PC-9 (cell line): Measurements from ENCODE around the gene PHLPP1. TPM values are rescaled to one million over a fixed set of nuclear protein-coding genes. Genes with fewer than 3 reads are reported as not detected.

ENCODE experiments used
- BruUV-seq: library from RNA; stranded (reverse); fragments of 400-500 nt; replicated peaks from 2 replicates; lab custom pipeline; 2021; lab: Mats Ljungman, UMichigan
- CTCF ChIA-PET: fragments of 300-600 bp; sonication (Branson Sonifier 250); formaldehyde crosslinking; loops from one replicate; lab custom pipeline; 2022; ENCODE audit warnings: antibody characterized with exemption; lab: Charles Lee
- POLR2A ChIA-PET: fragments of 300-600 bp; sonication (Branson Sonifier 250); formaldehyde crosslinking; loops from one replicate; lab custom pipeline; 2022; ENCODE audit warnings: antibody characterized with exemption; ENCODE audit not compliant: unreplicated experiment; lab: Charles Lee
- DNase-seq, 2 experiments: peaks; one replicate each; pipeline versions ENCODE4 v3.0.0 to v3.0.0-alpha.2; 2015 to 2022; ENCODE audit warnings: mixed read lengths in 1 of 2
- H2AFZ ChIP-seq: fragments of 200-600 bp; sonication (generic); 2 replicates; pipeline ENCODE4 v1.8.1; 2017; ENCODE audit warnings: antibody characterized with exemption
- H3F3A ChIP-seq: fragments of 200-600 bp; sonication (generic); 2 replicates; pipeline ENCODE4 v1.8.1; 2017; ENCODE audit warnings: antibody characterized with exemption, mild to moderate bottlenecking, low read depth; ENCODE audit not compliant: insufficient read depth
- H3K27ac ChIP-seq: fragments of 200-600 bp; sonication (generic); 2 replicates; pipeline ENCODE4 v1.6.1; 2016; ENCODE audit warnings: mixed run types
- H3K27me3 ChIP-seq: fragments of 200-600 bp; sonication (generic); 2 replicates; pipeline ENCODE4 v1.6.1; 2016; ENCODE audit warnings: low read depth, mixed run types; ENCODE audit not compliant: insufficient read depth
- H3K36me3 ChIP-seq: fragments of 200-600 bp; sonication (generic); 2 replicates; pipeline ENCODE4 v1.6.1; 2016; ENCODE audit warnings: low read depth, mixed run types
- H3K4me1 ChIP-seq: fragments of 200-600 bp; sonication (generic); replicated peaks from 2 replicates; pipeline ENCODE4 v1.6.1; 2016; ENCODE audit warnings: mixed run types; ENCODE audit not compliant: insufficient read depth
- H3K4me2 ChIP-seq: fragments of 200-600 bp; sonication (generic); 2 replicates; pipeline ENCODE4 v1.6.1; 2017; ENCODE audit warnings: mixed run types
- H3K4me3 ChIP-seq: fragments of 200-600 bp; sonication (generic); 2 replicates; pipeline ENCODE4 v1.6.1; 2016; ENCODE audit warnings: mixed run types
- H3K79me2 ChIP-seq: fragments of 200-600 bp; sonication (generic); 2 replicates; pipeline ENCODE4 v1.6.1; 2017; ENCODE audit warnings: low read depth, mixed run types
- H3K9me2 ChIP-seq: fragments of 200-600 bp; sonication (generic); 2 replicates; pipeline ENCODE4 v1.8.1; 2017; ENCODE audit warnings: mild to moderate bottlenecking; ENCODE audit not compliant: insufficient read depth
- H3K9me3 ChIP-seq: fragments of 200-600 bp; sonication (generic); 2 replicates; pipeline ENCODE4 v1.8.1; 2016; ENCODE audit warnings: low read depth; ENCODE audit not compliant: insufficient read depth
- H4K20me1 ChIP-seq: fragments of 200-600 bp; sonication (generic); 2 replicates; pipeline ENCODE4 v1.8.1; 2017; ENCODE audit not compliant: insufficient read depth
- CTCF ChIP-seq: fragments of 200-600 bp; sonication (generic); conservative IDR thresholded peaks from 2 replicates; pipeline ENCODE4 v1.6.1; 2017; ENCODE audit warnings: mixed run types, antibody characterized with exemption, mild to moderate bottlenecking, moderate library complexity
- EZH2 ChIP-seq: fragments of 200-600 bp; sonication (generic); IDR thresholded peaks from 2 replicates; pipeline ENCODE4 v1.8.0; 2017; ENCODE audit warnings: antibody characterized with exemption, low read depth
- intact Hi-C: fragments of 100-400 bp; cut with micrococcal nuclease; formaldehyde crosslinking; loops from one replicate; pipeline ENCODE4 v1.10.0; 2022; ENCODE audit not compliant: unreplicated experiment
- total RNA-seq: library from RNA; stranded (reverse); gene quantifications from 2 replicates; pipeline ENCODE4 v1.2.3, GENCODE V29; 2021

Gene PHLPP1
- total RNA-seq, 1 experiment from 2014 or later = 21.1 TPM

- no peak overlapping the region for H3K4me3 ChIP-seq
- no peaks in the 10 kb centered on the region for H3F3A ChIP-seq
- intact Hi-C loops = no loop called here
- ChIA-PET CTCF (no interaction called here), POLR2A (no interaction called here)
- TF ChIP-seq EZH2 = no peak
- TF ChIP-seq CTCF = no peak
- no peak for DNase-seq
- no peaks in the 10 kb centered on the region for H3K27me3 ChIP-seq
- peaks cover 4% of the 10 kb centered on the region; the same call in 1 of the 2 replicates for H3K79me2 ChIP-seq
- H2AFZ ChIP-seq = no peak overlapping the region
- H3K36me3 ChIP-seq = no peaks in the 10 kb centered on the region
- H3K4me1 ChIP-seq = peaks cover 13% of the 10 kb centered on the region
- H4K20me1 ChIP-seq = no peaks in the 10 kb centered on the region
- BruUV-seq = no TSS peak
- H3K9me3 ChIP-seq = no peaks in the 10 kb centered on the region; the same call in 1 of the 2 replicates
- H3K9me2 ChIP-seq = no peaks in the 10 kb centered on the region
- no peak overlapping the region for H3K27ac ChIP-seq
- no peak overlapping the region for H3K4me2 ChIP-seq
Observed at GRCh38 chr18:62842898-62843297, 127.6 kb downstream of the PHLPP1 start.

GRCh38 chr18:62844850-62845643 lies 129.7 kb downstream of the PHLPP1 start:
- H4K20me1 ChIP-seq = no peaks in the 10 kb centered on the region
- CTCF ChIA-PET = no interaction called here
- intact Hi-C loops = no loop called here

GRCh38 chr18:62846313-62846712 lies 131.0 kb downstream of the PHLPP1 start:
- ChIA-PET CTCF (no interaction called here), POLR2A (no interaction called here)
- no TSS peak for BruUV-seq
- Histone ChIP-seq H3K4me3 (no peak overlapping the region), H3F3A (peaks cover 4% of the 10 kb centered on the region; the same call in 1 of the 2 replicates), H2AFZ (no peak overlapping the region), H3K79me2 (peaks cover 7% of the 10 kb centered on the region; the same call in 1 of the 2 replicates), H3K9me3 (no peaks in the 10 kb centered on the region), H3K36me3 (no peaks in the 10 kb centered on the region), H3K27me3 (no peaks in the 10 kb centered on the region), H3K9me2 (no peaks in the 10 kb centered on the region), H3K4me1 (peaks cover 12% of the 10 kb centered on the region), H4K20me1 (no peaks in the 10 kb centered on the region), H3K27ac (no peak overlapping the region), H3K4me2 (no peak overlapping the region)
- intact Hi-C loops = no loop called here
- DNase-seq = no peak
- TF ChIP-seq EZH2 = no peak
- no peak for TF ChIP-seq CTCF

More at GRCh38 chr18:62844850-62845643, 129.7 kb downstream of the PHLPP1 start:
- H3K27ac ChIP-seq = no peak overlapping the region
- no peaks in the 10 kb centered on the region; the same call in 1 of the 2 replicates for H3K9me3 ChIP-seq
- no TSS peak for BruUV-seq
- H3K79me2 ChIP-seq = peaks cover 11% of the 10 kb centered on the region; the same call in 1 of the 2 replicates
- H3K27me3 ChIP-seq = no peaks in the 10 kb centered on the region
- no peaks in the 10 kb centered on the region for H3K36me3 ChIP-seq
- H3K4me1 ChIP-seq = peaks cover 9% of the 10 kb centered on the region
- H3K4me2 ChIP-seq = no peak overlapping the region
- TF ChIP-seq CTCF = no peak
- TF ChIP-seq EZH2 = no peak
- no peak overlapping the region for H2AFZ ChIP-seq
- POLR2A ChIA-PET = no interaction called here
- H3K9me2 ChIP-seq = no peaks in the 10 kb centered on the region
- no peak for DNase-seq
- H3K4me3 ChIP-seq = no peak overlapping the region
- H3F3A ChIP-seq = peaks cover 4% of the 10 kb centered on the region; the same call in 1 of the 2 replicates
